Measurements from ENCODE around the gene EPC1. TPM values are rescaled to one million over a fixed set of nuclear protein-coding genes. Genes with fewer than 3 reads are reported as not detected.

The EPC1 gene
- total RNA-seq, 1 donor from 2014 or later = 42.4 TPM

DNA sequence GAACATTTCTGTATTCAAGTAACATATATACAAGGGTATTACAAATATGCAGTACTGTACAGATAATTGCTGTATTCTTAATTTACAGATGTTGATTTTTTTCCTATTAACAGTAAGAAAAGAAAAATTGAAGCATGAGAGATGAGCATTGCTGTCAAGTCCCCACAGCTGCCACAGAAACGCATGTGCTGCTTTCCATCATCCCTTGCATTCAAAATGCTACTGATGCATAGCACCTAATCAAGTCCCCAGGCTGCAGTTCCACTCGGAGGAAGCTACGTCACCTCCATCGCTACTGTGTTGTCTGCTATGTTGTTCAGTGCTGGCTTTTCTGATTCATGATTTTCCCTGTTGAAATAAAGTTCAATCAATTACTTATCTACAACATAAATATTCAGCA lies 78.2 kb downstream of the EPC1 start:
- no peak for DNase-seq (ENCODE audit: extremely low spot score, unreplicated experiment)
- peaks cover 50% of the 10 kb centered on the region for H3K36me3 Mint-ChIP-seq
- no peak overlapping the region for H3K4me3 Mint-ChIP-seq
- H3K4me1 Mint-ChIP-seq (ENCODE audit: unreplicated experiment) = no peaks in the 10 kb centered on the region
- H3K9me3 Mint-ChIP-seq = no peaks in the 10 kb centered on the region
- TF ChIP-seq, protein P1, sequence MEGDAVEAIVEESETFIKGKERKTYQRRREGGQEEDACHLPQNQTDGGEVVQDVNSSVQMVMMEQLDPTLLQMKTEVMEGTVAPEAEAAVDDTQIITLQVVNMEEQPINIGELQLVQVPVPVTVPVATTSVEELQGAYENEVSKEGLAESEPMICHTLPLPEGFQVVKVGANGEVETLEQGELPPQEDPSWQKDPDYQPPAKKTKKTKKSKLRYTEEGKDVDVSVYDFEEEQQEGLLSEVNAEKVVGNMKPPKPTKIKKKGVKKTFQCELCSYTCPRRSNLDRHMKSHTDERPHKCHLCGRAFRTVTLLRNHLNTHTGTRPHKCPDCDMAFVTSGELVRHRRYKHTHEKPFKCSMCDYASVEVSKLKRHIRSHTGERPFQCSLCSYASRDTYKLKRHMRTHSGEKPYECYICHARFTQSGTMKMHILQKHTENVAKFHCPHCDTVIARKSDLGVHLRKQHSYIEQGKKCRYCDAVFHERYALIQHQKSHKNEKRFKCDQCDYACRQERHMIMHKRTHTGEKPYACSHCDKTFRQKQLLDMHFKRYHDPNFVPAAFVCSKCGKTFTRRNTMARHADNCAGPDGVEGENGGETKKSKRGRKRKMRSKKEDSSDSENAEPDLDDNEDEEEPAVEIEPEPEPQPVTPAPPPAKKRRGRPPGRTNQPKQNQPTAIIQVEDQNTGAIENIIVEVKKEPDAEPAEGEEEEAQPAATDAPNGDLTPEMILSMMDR (conservative IDR thresholded peaks at IDR 0.05) = no peak
- no peak overlapping the region for H3K27ac Mint-ChIP-seq
- H3K27me3 Mint-ChIP-seq = no peaks in the 10 kb centered on the region

DNA sequence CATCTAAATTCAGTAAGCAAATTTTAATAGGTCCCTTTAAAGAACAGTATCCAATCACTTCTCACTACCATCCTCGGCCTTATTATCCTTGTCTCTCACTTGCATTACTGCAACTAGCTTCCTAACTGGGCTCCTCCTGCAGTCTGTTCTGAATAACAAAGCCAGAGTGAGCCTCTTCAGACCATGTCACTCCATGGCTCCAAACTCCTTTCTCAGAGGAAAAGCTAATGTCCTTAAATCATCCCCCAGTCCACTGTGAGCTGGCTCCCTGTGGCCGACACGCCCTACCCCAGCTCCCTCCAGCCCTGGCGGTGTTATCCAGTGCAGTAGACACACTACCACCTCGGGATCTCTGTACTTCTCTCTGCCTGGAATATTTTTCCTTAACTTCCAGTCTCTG lies 80.0 kb downstream of the EPC1 start:
- Mint-ChIP-seq H3K9me3 (no peaks in the 10 kb centered on the region), H3K27me3 (no peaks in the 10 kb centered on the region), H3K36me3 (peaks cover 46% of the 10 kb centered on the region), H3K27ac (no peak overlapping the region), H3K4me3 (peak overlapping the region; percentile 26), H3K4me1 (ENCODE audit: unreplicated experiment) (no peaks in the 10 kb centered on the region)
- no peak for DNase-seq (ENCODE audit: extremely low spot score, unreplicated experiment)
- TF ChIP-seq, protein P1 (conservative IDR thresholded peaks at IDR 0.05) = no peak

DNA sequence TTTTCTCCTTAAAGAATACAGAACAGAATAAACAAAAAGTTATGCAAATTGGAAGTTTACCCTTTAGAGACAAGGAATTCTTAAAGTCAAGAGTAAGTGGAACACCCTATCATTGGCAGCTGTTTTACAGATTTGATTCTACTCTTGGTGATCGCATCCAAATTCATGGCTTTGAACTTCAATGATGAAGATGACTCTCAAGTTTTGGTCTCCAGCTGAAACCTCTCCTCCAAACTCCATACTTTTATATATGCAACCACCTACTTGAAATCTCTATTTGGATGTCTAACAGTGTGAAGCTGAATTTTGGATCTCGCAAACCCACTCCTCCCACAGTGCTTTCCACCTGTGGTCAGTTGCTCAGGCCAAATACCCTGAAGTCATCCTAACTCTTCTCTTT lies 80.4 kb downstream of the EPC1 start:
- Mint-ChIP-seq H3K27ac (no peak overlapping the region), H3K4me3 (no peak overlapping the region), H3K36me3 (peaks cover 41% of the 10 kb centered on the region), H3K4me1 (ENCODE audit: unreplicated experiment) (no peaks in the 10 kb centered on the region), H3K27me3 (no peaks in the 10 kb centered on the region), H3K9me3 (no peaks in the 10 kb centered on the region)
- no peak for DNase-seq (ENCODE audit: extremely low spot score, unreplicated experiment)
- TF ChIP-seq, protein P1 (conservative IDR thresholded peaks at IDR 0.05) = no peak

DNA sequence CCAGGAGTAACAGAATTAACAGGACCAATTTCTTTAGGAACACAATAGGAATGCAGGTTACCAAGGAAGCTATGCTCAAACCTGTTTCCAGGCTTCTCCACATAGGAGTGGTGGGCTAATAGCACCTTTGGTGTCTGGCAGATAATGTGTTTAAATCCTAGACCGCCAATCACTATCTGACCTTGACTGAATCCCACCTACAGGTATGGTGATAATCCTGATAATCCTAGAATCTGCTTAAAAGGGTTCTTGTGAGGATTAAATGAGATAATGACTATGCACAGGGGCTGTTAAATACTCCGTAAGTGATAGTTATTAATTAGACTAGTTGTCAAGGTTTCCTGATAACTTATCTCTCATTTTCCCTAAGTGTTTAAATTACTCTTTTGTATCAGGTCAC lies 81.2 kb downstream of the EPC1 start:
- Mint-ChIP-seq H3K27ac (no peak overlapping the region), H3K36me3 (peaks cover 36% of the 10 kb centered on the region), H3K4me1 (ENCODE audit: unreplicated experiment) (no peaks in the 10 kb centered on the region), H3K9me3 (no peaks in the 10 kb centered on the region), H3K27me3 (no peaks in the 10 kb centered on the region), H3K4me3 (no peak overlapping the region)
- TF ChIP-seq, protein P1 (conservative IDR thresholded peaks at IDR 0.05) = no peak
- no peak for DNase-seq (ENCODE audit: extremely low spot score, unreplicated experiment)

DNA sequence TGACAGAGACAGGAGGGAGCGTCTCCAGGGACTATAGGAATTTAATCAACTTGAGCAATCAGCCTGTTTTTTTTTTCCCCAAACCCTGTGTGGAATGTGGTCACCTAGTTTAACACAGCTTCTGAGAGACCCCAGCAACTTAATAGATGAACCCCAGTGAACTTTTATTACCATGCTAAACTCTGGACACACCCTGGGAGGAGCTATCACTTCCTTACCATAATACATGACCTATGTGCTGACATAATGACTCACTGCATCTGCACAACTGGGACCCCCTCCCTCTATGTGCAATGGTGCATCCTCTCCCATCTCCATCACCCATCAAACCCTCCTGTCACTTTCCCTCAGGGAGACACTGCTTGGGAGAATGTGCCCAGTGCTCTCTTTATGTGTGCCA lies 83.7 kb downstream of the EPC1 start:
- H3K4me1 Mint-ChIP-seq (ENCODE audit: unreplicated experiment) = no peaks in the 10 kb centered on the region
- H3K27ac Mint-ChIP-seq = no peak overlapping the region
- H3K4me3 Mint-ChIP-seq = no peak overlapping the region
- DNase-seq (ENCODE audit: extremely low spot score, unreplicated experiment) = no peak
- H3K27me3 Mint-ChIP-seq = no peaks in the 10 kb centered on the region
- no peaks in the 10 kb centered on the region for H3K9me3 Mint-ChIP-seq
- TF ChIP-seq, protein P1 (conservative IDR thresholded peaks at IDR 0.05) = no peak
- peaks cover 16% of the 10 kb centered on the region for H3K36me3 Mint-ChIP-seq

DNA sequence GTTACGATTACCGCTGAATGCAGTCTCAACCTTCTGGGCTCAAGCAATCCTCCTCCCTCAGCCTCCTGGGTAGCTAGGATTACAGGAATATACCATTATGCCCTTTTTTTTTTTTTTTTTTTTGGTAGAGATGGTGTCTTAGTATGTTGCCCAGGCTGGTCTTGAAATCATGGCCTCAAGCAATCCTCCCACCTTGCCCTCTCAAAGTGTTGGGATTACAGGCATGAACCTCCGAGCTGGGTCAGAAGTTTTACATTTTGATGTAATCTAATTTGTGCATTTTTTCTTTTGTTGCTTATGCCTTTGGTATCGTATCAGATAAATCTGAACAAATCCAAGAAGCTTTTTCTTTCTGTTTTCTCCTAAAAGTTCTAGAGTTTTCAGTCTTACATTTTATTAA lies 87.4 kb downstream of the EPC1 start:
- Mint-ChIP-seq H3K36me3 (no peaks in the 10 kb centered on the region), H3K27me3 (no peaks in the 10 kb centered on the region), H3K4me1 (ENCODE audit: unreplicated experiment) (no peaks in the 10 kb centered on the region), H3K27ac (no peak overlapping the region), H3K4me3 (no peak overlapping the region), H3K9me3 (no peaks in the 10 kb centered on the region)
- TF ChIP-seq, protein P1 (conservative IDR thresholded peaks at IDR 0.05) = no peak
- DNase-seq (ENCODE audit: extremely low spot score, unreplicated experiment) = no peak
